CD14-positive monocyte (primary cell): ENCODE data around the gene IRF6. TPM values are rescaled to one million over a fixed set of nuclear protein-coding genes. Genes with fewer than 3 reads are reported as not detected.

Source experiments
- DNase-seq, 3 donors: peaks; one replicate each; pipeline ENCODE4 v3.0.0-alpha.2; 2011 to 2022
- H2AFZ ChIP-seq: 2 replicates; pipeline ENCODE4 v1.6.0; 2012; ENCODE audit warnings: mild to moderate bottlenecking, low read depth, low read length, inconsistent platforms; ENCODE audit not compliant: insufficient read depth, poor library complexity, severe bottlenecking
- H3K27ac ChIP-seq, 2 donors: 1 replicate in 1 of 2; 2 replicates in 1 of 2; pipeline ENCODE4 v1.5.1; 2012 to 2013; ENCODE audit warnings: low read length in 2 of 2, control low read depth in 1 of 2, inconsistent platforms in 1 of 2, low read depth in 1 of 2, mild to moderate bottlenecking in 1 of 2
- H3K27me3 ChIP-seq, 2 donors: one replicate each; pipeline versions ENCODE4 v1.6.0 to v1.6.1; 2011 to 2013; ENCODE audit warnings: low read length in 2 of 2; ENCODE audit not compliant: control insufficient read depth in 2 of 2, insufficient read depth in 2 of 2
- H3K36me3 ChIP-seq, 2 donors: replicated peaks in 1 of 2; 1 replicate in 1 of 2; 2 replicates in 1 of 2; pipeline versions ENCODE4 v1.5.1 to v1.6.1; 2012 to 2013; ENCODE audit warnings: low read length in 2 of 2, control low read depth in 1 of 2, inconsistent platforms in 1 of 2, mild to moderate bottlenecking in 1 of 2; ENCODE audit not compliant: insufficient read depth in 2 of 2, control insufficient read depth in 1 of 2
- H3K4me1 ChIP-seq, 2 donors: 1 replicate in 1 of 2; 2 replicates in 1 of 2; pipeline versions ENCODE4 v1.5.1 to v1.6.1; 2012 to 2013; ENCODE audit warnings: low read length in 2 of 2, control low read depth in 1 of 2, inconsistent platforms in 1 of 2, mild to moderate bottlenecking in 1 of 2, moderate library complexity in 1 of 2; ENCODE audit not compliant: insufficient read depth in 2 of 2, control insufficient read depth in 1 of 2
- H3K4me2 ChIP-seq: replicated peaks from 2 replicates; pipeline ENCODE3; 2012; ENCODE audit warnings: low read length, moderate library complexity, mild to moderate bottlenecking; ENCODE audit not compliant: poor library complexity, severe bottlenecking; ENCODE audit errors: extremely low read depth
- H3K4me3 ChIP-seq, 3 experiments: fragments of 200-600 bp in 1 of 3; sonication (generic) in 1 of 3; replicated peaks in 1 of 3; 1 replicate in 2 of 3; 2 replicates in 1 of 3; pipeline ENCODE4 v1.5.1; 2011 to 2013; ENCODE audit warnings: low read length in 3 of 3, mild to moderate bottlenecking in 3 of 3, control low read depth in 2 of 3, low read depth in 2 of 3, inconsistent platforms in 1 of 3, moderate library complexity in 1 of 3
- H3K79me2 ChIP-seq: 2 replicates; pipeline ENCODE4 v1.6.0; 2012; ENCODE audit warnings: mild to moderate bottlenecking, control low read depth, inconsistent platforms, low read length, moderate library complexity; ENCODE audit not compliant: insufficient read depth
- H3K9ac ChIP-seq: 2 replicates; pipeline ENCODE4 v1.6.0; 2017; ENCODE audit warnings: low read length, mild to moderate bottlenecking; ENCODE audit not compliant: insufficient read depth, poor library complexity, severe bottlenecking
- H3K9me3 ChIP-seq, 2 donors: replicated peaks in 1 of 2; 1 replicate in 1 of 2; 2 replicates in 1 of 2; pipeline versions ENCODE4 v1.5.1 to v1.6.1; 2012 to 2013; ENCODE audit warnings: low read length in 2 of 2, control low read depth in 1 of 2; ENCODE audit not compliant: control insufficient read depth in 1 of 2, insufficient read depth in 1 of 2
- H4K20me1 ChIP-seq: 2 replicates; pipeline ENCODE4 v1.6.0; 2012; ENCODE audit warnings: mild to moderate bottlenecking, low read length, control low read depth, moderate library complexity; ENCODE audit not compliant: insufficient read depth
- H3K27ac Mint-ChIP-seq, 7 donors: one replicate each; pipeline ENCODE4 v1.8.0; 2020; ENCODE audit warnings: mild to moderate bottlenecking in 7 of 7, mixed read lengths in 7 of 7, moderate library complexity in 6 of 7, inconsistent platforms in 2 of 7
- H3K27me3 Mint-ChIP-seq, 3 donors: one replicate each; pipeline ENCODE4 v1.8.0; 2021 to 2022; ENCODE audit warnings: low read depth in 3 of 3, mild to moderate bottlenecking in 3 of 3, mixed read lengths in 3 of 3, moderate library complexity in 3 of 3, inconsistent platforms in 1 of 3
- H3K36me3 Mint-ChIP-seq, 2 donors: one replicate each; pipeline ENCODE4 v1.8.0; 2020; ENCODE audit warnings: mixed read lengths in 2 of 2, inconsistent platforms in 1 of 2, mild to moderate bottlenecking in 1 of 2
- H3K4me1 Mint-ChIP-seq: one replicate; pipeline ENCODE4 v1.8.0; 2020; ENCODE audit warnings: mild to moderate bottlenecking, mixed read lengths
- H3K4me3 Mint-ChIP-seq, 2 donors: one replicate each; pipeline ENCODE4 v1.8.0; 2020; ENCODE audit warnings: mild to moderate bottlenecking in 2 of 2, mixed read lengths in 2 of 2, moderate library complexity in 1 of 2
- H3K9me3 Mint-ChIP-seq, 7 donors: one replicate each; pipeline ENCODE4 v1.8.0; 2020 to 2022; ENCODE audit warnings: mixed read lengths in 7 of 7, mild to moderate bottlenecking in 6 of 7, moderate library complexity in 6 of 7, inconsistent platforms in 2 of 7
- WGBS: methylation state at CpG from one replicate; pipeline ENCODE4 v1.1.5; 2013; ENCODE audit warnings: missing lambda C conversion rate; ENCODE audit not compliant: insufficient coverage; 5-methylcytosine and 5-hydroxymethylcytosine counted together
- intact Hi-C, 2 donors: fragments of 100-400 bp; cut with micrococcal nuclease; formaldehyde crosslinking; loops; one replicate each; pipeline versions ENCODE4 v1.15.0 to v1.15.1; 2023
- polyA plus RNA-seq, 3 donors: library from polyadenylated mRNA; depleted of rRNA in 1 of 3; unstranded in 2 of 3; stranded (reverse) in 1 of 3; fragments of 300-500 nt in 2 of 3; fragments of >200 nt in 1 of 3; fragmentation: Illumina TruSeq in 2 of 3; gene quantifications; 1 replicate in 2 of 3; 2 replicates in 1 of 3; pipeline ENCODE4 v1.2.3, GENCODE V29; 2012 to 2021
- TF ChIP-seq, protein P1 (sequence below): fragments of 200-600 bp; IDR thresholded peaks from one replicate; pipeline ENCODE4 v1.8.0; 2022; ENCODE audit warnings: antibody characterized with exemption, mild to moderate bottlenecking

Gene IRF6
- polyA plus RNA-seq, 3 donors = 0.21 to 0.62 (median 0.35) TPM

DNA sequence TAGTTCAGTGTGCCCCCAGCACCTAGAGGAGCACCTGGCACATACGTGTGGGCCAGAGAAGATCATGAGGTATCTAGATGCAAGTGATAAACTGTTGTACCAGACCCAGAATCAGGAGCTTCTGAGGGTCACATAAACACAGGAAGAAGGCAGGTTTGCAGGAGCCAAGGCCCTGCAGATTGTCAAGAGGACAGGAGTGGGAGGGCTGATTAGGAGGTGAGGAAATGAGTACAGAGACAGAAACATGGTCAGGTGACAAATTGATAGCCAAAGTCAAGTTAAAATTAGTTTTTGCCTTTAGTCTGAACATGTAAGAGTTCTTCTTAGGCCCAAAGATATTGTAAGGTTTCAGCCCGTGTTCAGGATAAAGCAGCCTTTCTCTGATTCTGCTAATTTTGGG lies 64.1 kb downstream of the IRF6 start:
- Histone ChIP-seq H3K4me2 (no peak overlapping the region), H2AFZ (no peak overlapping the region), H3K36me3 (no peaks in the 10 kb centered on the region), H4K20me1 (no peaks in the 10 kb centered on the region), H3K9ac (no peak overlapping the region), H3K4me1 (no peaks in the 10 kb centered on the region), H3K79me2 (no peaks in the 10 kb centered on the region), H3K27me3 (no peaks in the 10 kb centered on the region), H3K9me3 (no peaks in the 10 kb centered on the region), H3K4me3 (no peak overlapping the region), H3K27ac (no peak overlapping the region)
- Mint-ChIP-seq H3K27ac (no peak overlapping the region), H3K4me1 (peaks cover under 1% of the 10 kb centered on the region), H3K36me3 (no peaks in the 10 kb centered on the region), H3K27me3 (peaks cover 0 to 6% (median 2%) of the 10 kb centered on the region in 3 donors), H3K4me3 (peak overlapping the region in 1 of 2 donors; percentile 5), H3K9me3 (no peaks in the 10 kb centered on the region)
- no peak for DNase-seq
- intact Hi-C loops = loop anchor here (5.0 to 10.0 kb wide), 2 partner anchors 40 to 47 kb away; partner anchors contain the start of gene HSD11B1 (in 1 of the 2)
- 75% methylated on average over 1 of the region's 2 CpGs for WGBS
- TF ChIP-seq, protein P1, sequence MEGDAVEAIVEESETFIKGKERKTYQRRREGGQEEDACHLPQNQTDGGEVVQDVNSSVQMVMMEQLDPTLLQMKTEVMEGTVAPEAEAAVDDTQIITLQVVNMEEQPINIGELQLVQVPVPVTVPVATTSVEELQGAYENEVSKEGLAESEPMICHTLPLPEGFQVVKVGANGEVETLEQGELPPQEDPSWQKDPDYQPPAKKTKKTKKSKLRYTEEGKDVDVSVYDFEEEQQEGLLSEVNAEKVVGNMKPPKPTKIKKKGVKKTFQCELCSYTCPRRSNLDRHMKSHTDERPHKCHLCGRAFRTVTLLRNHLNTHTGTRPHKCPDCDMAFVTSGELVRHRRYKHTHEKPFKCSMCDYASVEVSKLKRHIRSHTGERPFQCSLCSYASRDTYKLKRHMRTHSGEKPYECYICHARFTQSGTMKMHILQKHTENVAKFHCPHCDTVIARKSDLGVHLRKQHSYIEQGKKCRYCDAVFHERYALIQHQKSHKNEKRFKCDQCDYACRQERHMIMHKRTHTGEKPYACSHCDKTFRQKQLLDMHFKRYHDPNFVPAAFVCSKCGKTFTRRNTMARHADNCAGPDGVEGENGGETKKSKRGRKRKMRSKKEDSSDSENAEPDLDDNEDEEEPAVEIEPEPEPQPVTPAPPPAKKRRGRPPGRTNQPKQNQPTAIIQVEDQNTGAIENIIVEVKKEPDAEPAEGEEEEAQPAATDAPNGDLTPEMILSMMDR = no peak

DNA sequence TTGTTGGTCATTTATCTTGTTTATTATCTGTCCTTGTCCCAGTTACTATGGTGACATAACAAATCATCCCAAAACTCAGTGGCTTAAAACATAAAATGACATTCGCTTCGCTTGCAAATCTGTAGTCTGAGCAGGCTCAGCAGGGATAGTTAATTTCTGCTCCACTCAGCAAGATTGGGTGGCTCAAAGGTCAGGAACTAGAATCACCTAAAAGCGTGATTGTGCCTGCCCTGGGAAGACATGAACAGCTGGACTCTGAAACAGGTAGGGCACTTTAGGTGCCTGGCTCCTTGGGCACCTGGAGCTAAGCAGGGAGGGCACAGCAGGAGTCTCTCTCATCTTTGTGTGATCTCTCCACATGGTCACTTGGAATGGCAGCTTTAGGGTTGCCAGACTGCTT lies 64.7 kb downstream of the IRF6 start:
- Mint-ChIP-seq H3K36me3 (no peaks in the 10 kb centered on the region), H3K4me3 (no peak overlapping the region), H3K9me3 (no peaks in the 10 kb centered on the region), H3K4me1 (peaks cover 7% of the 10 kb centered on the region), H3K27me3 (peaks cover 0 to 6% (median 2%) of the 10 kb centered on the region in 3 donors), H3K27ac (no peak overlapping the region)
- no peaks in the 10 kb centered on the region for H4K20me1 ChIP-seq
- H3K4me2 ChIP-seq = no peak overlapping the region
- H3K27me3 ChIP-seq = no peaks in the 10 kb centered on the region
- no peak overlapping the region for H2AFZ ChIP-seq
- H3K79me2 ChIP-seq = no peaks in the 10 kb centered on the region
- no peak overlapping the region for H3K27ac ChIP-seq
- intact Hi-C loops = loop anchor here (5.0 to 10.0 kb wide), 2 partner anchors 39 to 46 kb away; partner anchors contain the start of gene HSD11B1 (in 1 of the 2)
- TF ChIP-seq, protein P1 = no peak
- no peaks in the 10 kb centered on the region for H3K9me3 ChIP-seq
- H3K4me1 ChIP-seq = no peaks in the 10 kb centered on the region
- DNase-seq = no peak
- no peak overlapping the region for H3K4me3 ChIP-seq
- WGBS = 94% methylated on average over 3 of the region's 3 CpGs
- H3K36me3 ChIP-seq = no peaks in the 10 kb centered on the region
- H3K9ac ChIP-seq = no peak overlapping the region
